Mesodermal cell (in vitro differentiated cells): ENCODE data around the gene COQ4.

Experiments used
- H3K27ac ChIP-seq: 2 replicates; pipeline ENCODE4 v1.7.0; 2013; ENCODE audit warnings: mild to moderate bottlenecking, low read depth, low read length, moderate library complexity; ENCODE audit not compliant: severe bottlenecking
- H3K36me3 ChIP-seq: 2 replicates; pipeline ENCODE4 v1.7.1; 2013; ENCODE audit warnings: mild to moderate bottlenecking, low read length, moderate library complexity; ENCODE audit not compliant: control insufficient read depth, insufficient read depth
- H3K4me1 ChIP-seq: one replicate; pipeline ENCODE4 v1.7.1; 2013; ENCODE audit warnings: mild to moderate bottlenecking, low read length; ENCODE audit not compliant: insufficient read depth, control insufficient read depth, poor library complexity, severe bottlenecking
- H3K4me3 ChIP-seq: 2 replicates; pipeline ENCODE4 v1.7.0; 2013; ENCODE audit warnings: low read length, control low read depth, mild to moderate bottlenecking; ENCODE audit not compliant: insufficient read depth, poor library complexity, severe bottlenecking; ENCODE audit errors: extremely low read depth
- H3K9me3 ChIP-seq: 2 replicates; pipeline ENCODE4 v1.7.1; 2013; ENCODE audit warnings: mild to moderate bottlenecking, low read length, moderate library complexity; ENCODE audit not compliant: control insufficient read depth
- WGBS, 2 experiments: methylation state at CpG; one replicate each; pipeline ENCODE4 v1.1.5; 2013; ENCODE audit warnings: missing lambda C conversion rate in 2 of 2; ENCODE audit not compliant: insufficient coverage in 2 of 2; 5-methylcytosine and 5-hydroxymethylcytosine counted together

The COQ4 gene

GRCh38 chr9:128375865-128376264 is 53.2 kb downstream of the COQ4 start:
- peaks cover 9% of the 10 kb centered on the region for H3K4me1 ChIP-seq
- peaks cover 55% of the 10 kb centered on the region for H3K36me3 ChIP-seq
- no peak overlapping the region for H3K27ac ChIP-seq
- no peaks in the 10 kb centered on the region for H3K9me3 ChIP-seq
- no peak overlapping the region for H3K4me3 ChIP-seq
- WGBS, 2 experiments: 81 to 82% methylated on average over 3 to 4 of the region's 5 CpGs

GRCh38 chr9:128382261-128382660 is 59.6 kb downstream of the COQ4 start:
- H3K27ac ChIP-seq: peak overlapping the region; percentile 29
- peaks cover 80% of the 10 kb centered on the region for H3K36me3 ChIP-seq
- H3K4me1 ChIP-seq: no peaks in the 10 kb centered on the region
- no peaks in the 10 kb centered on the region for H3K9me3 ChIP-seq
- 66 to 86% methylated on average over 3 of the region's 6 CpGs for WGBS, 2 experiments
- H3K4me3 ChIP-seq: no peak overlapping the region

- Histone ChIP-seq H3K4me3 (no peak overlapping the region), H3K4me1 (no peaks in the 10 kb centered on the region), H3K9me3 (no peaks in the 10 kb centered on the region), H3K36me3 (peaks cover 77% of the 10 kb centered on the region), H3K27ac (peak overlapping the region; percentile 62)
- 51 to 56% methylated on average over 6 to 7 of the region's 9 CpGs for WGBS, 2 experiments
Observed at GRCh38 chr9:128383007-128383753, 60.5 kb downstream of the COQ4 start.
